ENCODE data around the gene FGA.

- TF ChIP-seq RARB (CRISPR knock-in tag; IDR thresholded peaks at IDR 0.05) (no peak), ZNF565 (CRISPR knock-in tag; conservative IDR thresholded peaks at IDR 0.05; ENCODE audit: low read depth) (no peak), OSR1 (CRISPR knock-in tag; IDR thresholded peaks at IDR 0.05) (no peak), ESRRG (CRISPR knock-in tag; IDR thresholded peaks at IDR 0.05) (no peak), PATZ1 (CRISPR knock-in tag; IDR thresholded peaks at IDR 0.05; ENCODE audit: borderline replicate concordance) (no peak), TSHZ2 (CRISPR knock-in tag; IDR thresholded peaks at IDR 0.05) (no peak), ISL1 (CRISPR knock-in tag; IDR thresholded peaks at IDR 0.05) (no peak), CSRNP3 (CRISPR knock-in tag; IDR thresholded peaks at IDR 0.05) (no peak), PPARA (CRISPR knock-in tag; IDR thresholded peaks at IDR 0.05; ENCODE audit: borderline replicate concordance) (no peak), CREB5 (CRISPR knock-in tag; IDR thresholded peaks at IDR 0.05; ENCODE audit: low read depth) (no peak), ZNF8 (CRISPR knock-in tag; IDR thresholded peaks at IDR 0.05) (no peak), POU6F1 (CRISPR knock-in tag; IDR thresholded peaks at IDR 0.05; ENCODE audit: borderline replicate concordance, low read depth) (no peak), ZFP30 (CRISPR knock-in tag; IDR thresholded peaks at IDR 0.05) (no peak)
Observed at GRCh38 chr4:154579927-154580326, 10.6 kb downstream of the FGA start.

Measured in SK-N-SH treated with all-trans-retinoic acid at 6 μM for 48 hours (cell line).